ENCODE measurements around the gene SYCP1.
"Not testable (repeated sequence)": the region's sequence is repeated elsewhere in the genome, so short reads cannot be mapped to it uniquely, and the experiment has no call there.

Gene SYCP1

GRCh38 chr1:114854693-114855320 is at the start of gene SYCP1:
Gene SYCP1 (plus strand): TSS chr1:114854863. CDS start chr1:114855465, 602 bp downstream.
- no peak for DNase-seq

- DNase-seq = no peak
These were observed 34.8 kb upstream of the SYCP1 start for GRCh38 chr1:114819869-114820268.

- no peak for DNase-seq
These were observed 34.3 kb upstream of the SYCP1 start for GRCh38 chr1:114820392-114820791.

- DNase-seq = no peak
These were observed 32.7 kb upstream of the SYCP1 start for GRCh38 chr1:114821978-114822377.

- no peak for DNase-seq
These were observed 26.4 kb upstream of the SYCP1 start for GRCh38 chr1:114828251-114828650.

GRCh38 chr1:114830075-114830474 is 24.6 kb upstream of the SYCP1 start:
- not testable (repeated sequence) for DNase-seq

- DNase-seq = no peak
These were observed 23.2 kb upstream of the SYCP1 start for GRCh38 chr1:114831276-114831994.

- DNase-seq = no peak
These were observed 22.6 kb upstream of the SYCP1 start for GRCh38 chr1:114832057-114832456.

- no peak for DNase-seq
These were observed 21.2 kb upstream of the SYCP1 start for GRCh38 chr1:114833421-114833820.

- no peak for DNase-seq
These were observed 10.4 kb upstream of the SYCP1 start for GRCh38 chr1:114844270-114844669.

- DNase-seq = no peak
These were observed 1.1 kb upstream of the SYCP1 start for GRCh38 chr1:114853584-114853983.

- DNase-seq = no peak
These were observed 6.7 kb downstream of the SYCP1 start for GRCh38 chr1:114861384-114861783.

GRCh38 chr1:114892194-114892918 is 37.7 kb downstream of the SYCP1 start:
- DNase-seq = no peak

GRCh38 chr1:114896795-114897194 is 42.1 kb downstream of the SYCP1 start:
- no peak for DNase-seq

GRCh38 chr1:114901814-114902213 is 47.2 kb downstream of the SYCP1 start:
- no peak for DNase-seq

- DNase-seq = no peak
These were observed 47.7 kb downstream of the SYCP1 start for GRCh38 chr1:114902343-114902742.

GRCh38 chr1:114903480-114903879 is 48.8 kb downstream of the SYCP1 start:
- no peak for DNase-seq

- not testable (repeated sequence) for DNase-seq
These were observed 61.1 kb downstream of the SYCP1 start for GRCh38 chr1:114915720-114916119.

- DNase-seq = no peak
These were observed 71.9 kb downstream of the SYCP1 start for GRCh38 chr1:114926607-114927006.

- no peak for DNase-seq
These were observed 72.7 kb downstream of the SYCP1 start for GRCh38 chr1:114927401-114927800.

GRCh38 chr1:114956570-114956969 is 101.9 kb downstream of the SYCP1 start:
- DNase-seq = no peak

GRCh38 chr1:114959423-114959822 is 104.8 kb downstream of the SYCP1 start:
- no peak for DNase-seq

GRCh38 chr1:114976891-114977290 is 122.2 kb downstream of the SYCP1 start:
- DNase-seq = no peak
